CMK (cell line): Measurements from ENCODE around the gene XYLT2.
"Not testable (repeated sequence)": the region's sequence is repeated elsewhere in the genome, so short reads cannot be mapped to it uniquely, and the experiment has no call there.

ENCODE experiments used
- DNase-seq: peaks from one replicate; pipeline ENCODE4 v3.0.0-alpha.2; 2010; ENCODE audit warnings: low read depth

The XYLT2 gene

GRCh38 chr17:50389534-50389933, 43.6 kb downstream of the XYLT2 start:
- no peak for DNase-seq

- no peak for DNase-seq
Observed at GRCh38 chr17:50392621-50393020, 46.7 kb downstream of the XYLT2 start.

- no peak for DNase-seq
Observed at GRCh38 chr17:50393700-50394099, 47.8 kb downstream of the XYLT2 start.

GRCh38 chr17:50394711-50395110, 48.8 kb downstream of the XYLT2 start:
- no peak for DNase-seq

- no peak for DNase-seq
Observed at GRCh38 chr17:50396261-50397110, 50.6 kb downstream of the XYLT2 start.

- DNase-seq, result peak; percentile 75
Observed at GRCh38 chr17:50397111-50397918, 51.4 kb downstream of the XYLT2 start, which contains the start of gene LRRC59. TSS of gene LRRC59 (minus strand) at chr17:50397523. CDS start at chr17:50397317, 206 bp downstream.

GRCh38 chr17:50397919-50398285, 52.0 kb downstream of the XYLT2 start:
- DNase-seq, result no peak

- not testable (repeated sequence) for DNase-seq
Observed at GRCh38 chr17:50398672-50399071, 52.7 kb downstream of the XYLT2 start.

GRCh38 chr17:50399591-50399990, 53.7 kb downstream of the XYLT2 start:
- DNase-seq, result not testable (repeated sequence)

- not testable (repeated sequence) for DNase-seq
Observed at GRCh38 chr17:50405351-50405750, 59.4 kb downstream of the XYLT2 start.

- DNase-seq, result no peak
Observed at GRCh38 chr17:50406578-50406977, 60.7 kb downstream of the XYLT2 start.

- no peak for DNase-seq
Observed at GRCh38 chr17:50407921-50408320, 62.0 kb downstream of the XYLT2 start.
